GM12873 (cell line): ENCODE measurements around the gene EDARADD.

ENCODE experiments used
- TF ChIP-seq, protein P1 (sequence below): IDR thresholded peaks from 2 replicates; pipeline ENCODE4 v1.5.1; 2012; ENCODE audit warnings: low read depth, mild to moderate bottlenecking, moderate library complexity, low read length, control low read depth; ENCODE audit not compliant: insufficient read depth; ENCODE audit errors: missing control alignments

Gene EDARADD

DNA sequence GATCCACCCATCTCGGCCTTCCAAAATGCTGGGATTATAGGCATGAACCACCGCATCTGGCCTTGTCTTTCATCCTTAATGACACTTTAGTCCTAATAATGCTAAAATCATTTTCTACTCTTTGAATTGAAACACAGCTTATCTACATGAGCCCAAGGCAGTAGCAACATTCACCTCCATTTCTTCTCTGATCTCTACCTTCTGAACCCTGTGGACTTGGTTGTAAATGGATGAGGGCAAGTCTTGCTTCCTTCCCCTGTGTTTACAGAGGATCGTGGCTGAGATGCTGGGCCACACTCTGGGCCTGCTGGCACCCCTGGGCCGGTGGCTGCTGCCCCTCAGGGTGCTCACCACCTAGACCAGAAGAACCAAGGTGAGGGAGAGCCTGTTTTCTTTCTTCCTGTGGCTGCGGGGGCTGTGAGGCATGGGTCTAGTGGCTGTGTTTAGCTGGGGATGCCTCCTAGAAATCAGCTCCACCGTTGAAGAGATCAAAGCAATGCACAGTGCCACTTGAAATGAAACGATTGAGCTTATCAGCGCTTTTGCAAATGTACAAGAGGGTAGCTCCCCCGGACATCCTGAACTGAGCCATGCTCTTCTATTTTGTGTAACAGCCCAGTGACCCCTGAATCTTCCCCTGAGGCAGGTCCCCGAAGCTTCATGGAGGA lies 97.5 kb downstream of the EDARADD start:
- TF ChIP-seq, protein P1, sequence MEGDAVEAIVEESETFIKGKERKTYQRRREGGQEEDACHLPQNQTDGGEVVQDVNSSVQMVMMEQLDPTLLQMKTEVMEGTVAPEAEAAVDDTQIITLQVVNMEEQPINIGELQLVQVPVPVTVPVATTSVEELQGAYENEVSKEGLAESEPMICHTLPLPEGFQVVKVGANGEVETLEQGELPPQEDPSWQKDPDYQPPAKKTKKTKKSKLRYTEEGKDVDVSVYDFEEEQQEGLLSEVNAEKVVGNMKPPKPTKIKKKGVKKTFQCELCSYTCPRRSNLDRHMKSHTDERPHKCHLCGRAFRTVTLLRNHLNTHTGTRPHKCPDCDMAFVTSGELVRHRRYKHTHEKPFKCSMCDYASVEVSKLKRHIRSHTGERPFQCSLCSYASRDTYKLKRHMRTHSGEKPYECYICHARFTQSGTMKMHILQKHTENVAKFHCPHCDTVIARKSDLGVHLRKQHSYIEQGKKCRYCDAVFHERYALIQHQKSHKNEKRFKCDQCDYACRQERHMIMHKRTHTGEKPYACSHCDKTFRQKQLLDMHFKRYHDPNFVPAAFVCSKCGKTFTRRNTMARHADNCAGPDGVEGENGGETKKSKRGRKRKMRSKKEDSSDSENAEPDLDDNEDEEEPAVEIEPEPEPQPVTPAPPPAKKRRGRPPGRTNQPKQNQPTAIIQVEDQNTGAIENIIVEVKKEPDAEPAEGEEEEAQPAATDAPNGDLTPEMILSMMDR: no peak

DNA sequence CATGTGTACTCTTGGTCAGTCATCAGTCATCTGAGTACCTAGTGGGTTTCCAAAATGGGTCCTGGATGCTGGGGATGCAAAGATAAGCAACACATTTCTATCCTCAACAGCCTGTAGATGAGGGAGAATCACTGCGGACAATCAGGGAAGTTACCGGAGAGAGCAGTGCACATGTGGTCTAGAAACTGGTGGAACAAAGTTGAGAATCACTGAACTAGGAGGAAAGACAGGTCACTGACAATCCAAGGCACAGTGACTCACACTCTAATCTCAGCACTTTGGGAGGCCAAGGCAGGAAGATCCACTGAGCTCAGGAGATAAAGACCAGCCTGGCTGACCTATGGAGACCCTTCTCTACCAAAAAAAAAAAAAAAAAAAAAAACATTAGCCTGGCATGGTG lies 98.3 kb downstream of the EDARADD start:
- TF ChIP-seq, protein P1: no peak

DNA sequence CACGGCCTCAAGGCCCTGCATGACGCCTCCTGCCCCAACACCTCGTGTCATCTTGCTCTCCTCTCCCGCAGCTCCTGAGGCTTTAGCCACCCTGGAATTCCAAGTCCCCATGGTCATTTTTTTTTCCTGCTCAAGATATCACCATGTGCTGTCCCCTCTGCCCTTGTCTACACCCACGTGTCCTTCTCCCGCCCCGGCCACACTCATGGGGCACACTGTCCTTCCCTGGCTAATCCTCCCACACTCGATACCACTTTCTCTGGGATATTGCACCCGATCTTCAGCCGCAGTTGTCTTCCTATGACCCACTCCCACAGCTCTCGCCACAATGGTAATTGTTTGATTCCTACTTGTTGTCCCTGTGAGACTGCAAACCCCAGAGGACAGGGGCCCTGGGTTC lies 100.0 kb downstream of the EDARADD start:
- TF ChIP-seq, protein P1: no peak

DNA sequence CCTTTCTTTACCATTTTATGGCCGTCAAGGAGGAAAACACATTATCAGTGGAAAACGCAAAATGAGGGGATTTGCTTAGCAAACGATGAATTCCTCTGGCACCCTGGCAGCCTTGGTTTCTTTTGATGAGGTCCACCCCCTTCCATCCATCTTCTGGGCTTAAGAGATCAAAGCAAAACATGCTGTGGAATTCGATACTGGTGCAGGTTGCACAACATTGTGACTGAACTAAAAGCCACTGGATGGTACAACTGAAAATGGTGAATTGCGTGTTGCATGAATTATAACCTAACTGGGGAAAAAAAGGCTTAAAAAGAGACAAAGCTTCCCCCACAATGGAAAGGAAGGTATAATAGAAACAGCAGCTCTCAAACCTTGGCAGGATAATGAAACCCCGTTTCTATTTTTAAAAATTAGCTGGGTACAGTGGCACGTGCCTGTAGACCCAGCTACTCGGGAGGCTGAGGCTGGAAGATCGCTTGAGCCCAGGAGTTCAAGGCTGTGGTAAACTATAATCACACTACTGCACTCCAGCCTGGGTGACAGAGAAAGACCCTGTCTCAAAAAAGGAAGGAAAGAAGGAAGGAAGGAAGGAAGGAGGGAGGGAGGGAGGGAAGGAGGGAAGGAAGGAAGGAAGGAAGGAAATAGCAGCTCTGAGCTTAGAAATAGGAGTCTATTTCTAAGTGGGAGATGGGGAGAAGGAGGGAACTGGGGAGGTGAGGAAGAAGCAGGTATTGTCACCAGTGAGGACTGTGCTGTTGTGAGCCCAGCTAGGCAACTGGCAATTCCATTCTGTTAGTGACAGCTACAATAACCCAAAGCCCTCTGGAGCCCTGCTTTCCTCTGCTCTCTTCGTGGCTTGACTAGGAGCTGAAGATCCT lies 100.7 kb downstream of the EDARADD start:
- TF ChIP-seq, protein P1: no peak

DNA sequence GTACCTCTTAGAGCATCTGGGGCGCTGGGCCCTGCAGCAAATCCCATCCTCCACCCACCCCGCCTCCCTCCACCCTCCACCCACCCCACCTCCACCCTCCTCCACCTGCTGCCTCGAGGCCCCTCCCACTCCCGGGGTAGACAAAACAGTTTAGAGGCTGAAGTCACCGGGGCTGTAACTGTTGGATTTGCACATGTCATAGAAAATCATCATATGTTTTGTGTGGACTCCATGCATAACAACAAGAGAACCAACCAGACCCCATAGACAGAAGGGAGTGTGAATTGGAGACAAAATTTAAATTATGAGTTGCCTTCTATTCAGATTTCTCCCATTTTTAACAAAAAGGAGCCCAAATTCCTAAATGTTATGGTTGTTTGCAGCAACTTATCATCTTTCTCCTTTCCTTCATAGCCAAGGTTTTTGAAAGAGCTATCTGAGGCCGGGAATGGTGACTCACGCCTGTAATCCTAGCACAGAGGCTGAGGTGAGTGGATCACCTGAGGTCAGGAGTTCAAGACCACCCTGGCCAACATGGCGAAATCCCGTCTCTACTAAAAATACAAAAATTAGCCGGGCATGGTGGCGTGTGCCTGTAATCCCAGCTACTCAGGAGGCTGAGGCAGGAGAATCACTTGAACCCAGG lies 101.5 kb downstream of the EDARADD start:
- TF ChIP-seq, protein P1: no peak

DNA sequence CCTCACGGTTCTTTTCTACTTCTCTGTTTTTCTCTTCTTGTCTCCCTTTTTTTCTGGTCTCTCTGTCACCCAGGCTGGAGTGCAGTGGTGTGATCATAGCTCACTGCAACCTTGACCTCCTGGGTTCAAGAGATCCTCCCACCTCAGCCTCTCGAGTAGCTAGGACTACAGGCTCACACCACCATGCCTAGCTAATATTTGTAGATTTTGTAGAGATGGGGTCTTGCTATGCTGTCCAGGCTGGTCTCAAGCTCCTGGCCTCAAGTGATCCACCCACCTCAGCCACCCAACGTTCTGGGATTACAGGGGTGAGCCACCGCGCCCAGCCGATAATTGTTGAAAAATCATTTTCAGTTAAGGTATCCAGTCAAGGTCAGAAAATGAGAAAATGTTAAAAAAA lies 103.8 kb downstream of the EDARADD start:
- TF ChIP-seq, protein P1: no peak

DNA sequence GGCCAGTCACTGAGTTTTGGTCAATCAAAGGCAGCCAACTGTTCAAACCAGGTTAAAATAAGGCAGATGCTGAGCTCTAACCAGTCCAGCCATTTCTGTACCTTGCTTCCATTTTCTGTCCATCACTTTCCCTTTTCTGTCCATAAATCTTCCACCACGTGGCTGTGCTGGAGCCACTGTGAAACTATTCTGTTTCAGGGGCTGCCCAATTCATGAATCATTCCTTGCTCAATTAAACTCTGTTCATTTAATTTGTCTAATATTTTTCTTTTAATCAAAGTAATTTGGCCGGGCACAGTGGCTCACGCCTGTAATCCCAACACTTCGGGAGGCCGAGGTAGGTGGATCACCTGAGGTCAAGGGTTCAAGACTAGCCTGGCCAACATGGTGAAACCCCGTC lies 107.0 kb downstream of the EDARADD start:
- TF ChIP-seq, protein P1: no peak
